NCI-H526 treated with DMSO at 0.1 percent for 48 hours (cell line): ENCODE measurements around the gene PWP2.
"Not testable (repeated sequence)": the region's sequence is repeated elsewhere in the genome, so short reads cannot be mapped to it uniquely, and the experiment has no call there.

Experiments used
- DNase-seq: peaks from one replicate; lab custom pipeline; 2025; lab: John Stamatoyannopoulos, UW

The PWP2 gene

DNA sequence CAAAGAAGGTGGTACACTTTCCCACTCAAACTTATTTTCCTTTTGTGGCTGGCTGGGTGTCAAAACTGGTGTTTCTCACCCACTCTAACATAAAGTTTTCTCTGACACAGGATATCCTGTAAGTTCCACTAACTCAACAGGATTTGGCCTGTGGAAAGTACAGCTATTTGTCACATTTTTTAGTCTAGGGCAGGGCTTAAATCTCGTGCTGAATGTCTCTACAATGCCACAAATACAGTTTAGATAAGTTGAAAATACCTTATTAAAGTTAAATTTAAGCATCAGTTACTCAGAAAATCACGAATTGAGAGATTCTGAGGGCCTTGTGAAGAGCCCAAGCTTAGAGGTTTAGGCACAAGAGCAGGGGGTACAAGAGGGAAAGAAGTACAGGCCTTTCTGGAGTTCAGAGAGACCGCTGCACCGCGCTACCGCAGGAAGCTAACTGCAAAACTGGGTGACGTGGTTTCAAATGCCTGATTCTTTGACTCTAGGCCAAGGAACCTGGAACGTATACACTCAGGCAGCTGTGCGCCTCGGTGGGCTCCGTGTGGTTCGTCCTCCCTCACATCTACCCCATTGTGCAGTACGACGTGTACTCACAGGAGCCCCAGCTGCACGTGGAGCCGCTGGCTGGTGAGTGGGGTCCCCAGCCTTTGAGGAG is 23.4 kb upstream of the PWP2 start:
- no peak for DNase-seq

DNA sequence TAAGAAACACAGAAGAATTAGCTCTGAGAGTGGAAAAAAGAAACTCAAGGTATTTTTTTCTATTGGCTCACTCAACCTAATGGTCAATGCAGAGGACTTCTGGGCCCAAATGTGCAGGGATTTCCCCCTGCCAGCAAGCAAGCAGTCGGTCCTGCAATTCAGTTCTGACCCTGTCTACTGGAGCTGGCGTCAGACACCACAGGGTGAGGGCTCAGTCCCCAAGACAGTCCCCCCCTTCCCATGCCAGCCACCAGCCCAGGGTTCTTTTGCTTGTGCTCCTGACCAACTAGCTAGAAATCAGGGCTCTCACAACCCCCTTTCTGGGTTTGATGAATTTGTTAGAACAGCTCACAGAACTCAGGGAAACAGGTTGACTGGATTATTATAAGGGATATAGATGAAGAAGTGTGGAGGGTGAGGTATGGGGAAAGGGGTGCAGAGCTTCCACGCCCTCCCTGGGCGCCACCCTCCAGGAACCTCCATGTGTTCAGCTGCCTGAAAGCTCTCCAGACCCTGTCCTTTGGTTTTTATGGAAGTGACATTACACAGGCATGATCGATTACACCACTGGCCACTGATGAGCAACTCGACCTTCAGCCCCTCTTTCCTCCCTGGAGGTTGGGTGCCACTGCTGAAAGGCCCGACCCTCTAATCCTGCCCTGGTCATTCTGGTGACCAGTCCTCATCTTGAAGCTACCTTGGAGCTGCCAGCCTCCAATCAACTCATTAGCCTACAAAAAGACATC is 22.5 kb upstream of the PWP2 start:
- DNase-seq = no peak

DNA sequence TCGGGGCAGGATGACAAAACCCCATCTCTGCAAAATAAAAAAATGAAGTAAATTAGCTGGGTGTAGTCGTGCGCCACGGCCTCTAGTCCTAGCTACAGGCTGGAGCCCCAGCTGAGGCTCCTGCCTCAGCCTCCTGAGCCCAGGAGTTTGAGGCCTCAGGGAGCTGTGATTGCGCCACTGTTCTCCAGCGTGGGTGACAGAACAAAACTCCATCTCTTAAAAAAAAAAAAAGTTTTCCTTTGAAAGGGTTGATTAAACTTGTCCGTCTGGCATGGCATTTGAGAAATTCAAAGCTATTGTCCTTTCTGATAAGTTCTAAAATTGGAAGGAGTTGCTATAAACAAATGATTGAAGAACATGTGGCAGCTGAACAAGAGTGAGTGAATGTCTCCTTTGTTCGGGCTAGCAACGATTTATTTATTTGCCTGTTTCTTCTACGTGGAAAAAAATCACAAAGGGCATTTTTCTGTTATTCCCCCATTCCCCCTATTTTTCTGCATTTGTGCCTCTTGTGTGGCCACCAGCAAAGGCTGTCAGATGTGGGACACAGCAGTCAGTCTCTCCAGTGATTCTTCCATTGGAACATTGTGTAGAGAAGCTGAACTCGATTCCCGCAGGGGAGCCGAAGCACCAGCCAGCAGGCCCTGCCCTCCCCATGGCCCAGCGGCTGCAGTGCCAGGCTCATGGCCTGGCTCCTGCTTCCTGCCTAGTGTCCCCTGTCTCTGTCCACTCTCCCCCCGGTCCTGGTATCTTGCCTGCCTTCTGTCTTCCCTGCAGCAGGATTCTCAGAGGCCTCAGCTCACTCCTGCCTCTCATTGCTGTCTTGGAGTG is 21.5 kb upstream of the PWP2 start:
- no peak for DNase-seq

DNA sequence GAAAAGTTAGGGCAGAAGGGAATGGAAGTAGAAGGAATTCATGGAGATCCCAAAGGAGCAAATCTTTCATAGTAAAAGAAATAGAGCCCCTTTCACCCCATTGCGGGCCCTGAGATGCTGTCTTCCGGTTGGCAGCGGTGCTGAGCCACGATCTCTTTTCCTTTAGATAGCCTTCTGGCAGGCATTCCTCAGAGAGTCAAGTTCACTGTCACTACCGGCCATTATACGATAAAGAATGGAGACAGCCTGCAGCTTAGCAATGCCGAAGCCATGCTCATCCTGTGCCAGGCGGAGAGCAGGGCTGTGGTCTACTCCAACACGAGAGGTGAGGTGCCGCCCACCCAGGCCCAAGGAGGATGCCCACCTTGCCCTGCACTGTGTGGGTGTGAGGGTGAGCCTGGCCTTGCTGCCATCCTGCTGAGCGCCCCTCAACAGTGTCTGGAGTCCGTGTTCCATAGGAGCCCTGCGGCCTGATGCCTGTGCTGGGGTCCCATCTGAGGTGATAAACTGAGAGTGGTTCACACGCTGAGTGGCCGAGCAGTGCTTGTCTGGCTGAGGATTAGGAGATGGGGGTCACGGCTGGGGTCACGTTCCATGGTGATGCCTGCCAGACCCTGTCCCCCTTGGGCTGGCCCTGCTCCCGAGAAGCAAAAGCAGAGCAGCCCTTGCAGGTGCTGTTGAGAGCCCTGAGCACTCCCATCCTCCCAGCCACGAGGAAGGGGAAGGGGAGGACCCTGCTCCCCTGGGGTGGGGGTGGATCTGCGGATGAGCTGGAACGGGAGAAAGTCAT is 20.4 kb upstream of the PWP2 start:
- DNase-seq = no peak

DNA sequence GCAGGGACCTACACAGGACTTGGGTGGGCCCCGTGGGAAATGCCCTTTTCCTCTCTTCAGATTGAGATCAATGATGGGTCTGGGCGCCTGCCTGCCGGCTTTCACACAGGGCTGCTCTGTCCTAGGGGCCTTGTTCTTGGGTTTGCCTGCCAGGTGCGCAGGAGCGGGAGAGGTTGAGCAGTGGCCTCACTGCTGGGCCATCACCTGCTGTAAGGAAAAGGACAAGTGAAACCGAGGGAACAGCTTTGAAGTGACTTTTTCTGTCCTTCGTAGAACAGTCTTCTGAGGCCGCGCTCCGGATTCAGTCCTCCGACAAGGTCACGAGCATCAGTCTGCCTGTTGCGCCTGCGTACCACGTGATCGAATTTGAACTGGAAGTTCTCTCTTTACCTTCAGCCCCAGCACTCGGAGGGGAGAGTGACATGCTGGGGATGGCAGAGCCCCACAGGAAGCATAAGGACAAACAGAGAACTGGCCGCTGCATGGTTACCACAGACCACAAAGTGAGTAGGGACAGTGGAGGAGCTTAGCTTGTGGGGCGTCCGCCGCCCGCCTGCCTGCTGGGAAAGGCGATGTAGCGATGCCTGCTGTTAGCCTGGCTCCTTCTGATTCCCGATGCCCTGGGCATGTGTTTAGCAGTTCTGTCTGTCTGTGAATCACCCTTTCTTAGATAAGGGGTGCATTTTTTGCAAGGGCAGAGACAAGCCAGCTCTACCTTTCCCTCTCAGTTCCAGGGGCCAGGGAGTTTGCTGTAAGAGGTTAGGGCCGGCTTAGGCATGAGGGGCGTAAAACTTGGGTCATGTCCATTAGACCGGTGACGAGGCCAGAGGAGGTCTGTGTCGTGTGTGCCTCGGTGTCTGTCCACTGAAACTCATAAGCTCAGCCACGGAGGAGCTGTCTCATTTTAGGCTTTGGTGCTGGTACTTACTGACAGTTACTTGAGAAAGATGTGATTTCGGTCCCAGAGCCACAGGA is 19.5 kb upstream of the PWP2 start:
- no peak for DNase-seq

DNA sequence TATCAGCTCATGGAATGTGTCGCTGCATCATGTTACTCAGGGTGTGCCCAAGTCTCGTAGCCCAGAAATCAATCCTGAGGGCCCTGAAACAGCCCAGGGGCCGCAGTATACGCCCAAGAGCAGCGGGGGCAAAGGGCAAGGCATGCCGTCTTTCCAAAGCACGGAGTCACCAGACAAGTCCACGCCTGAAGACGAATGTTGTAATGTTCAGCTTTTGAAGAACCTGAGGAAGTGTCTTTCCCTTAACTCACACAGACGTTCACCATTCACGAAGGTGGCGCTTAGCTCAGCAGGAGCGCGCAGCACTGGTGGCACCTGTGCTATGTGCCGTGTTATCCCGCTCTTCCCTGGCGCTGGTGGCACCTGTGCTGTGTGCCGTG is 18.8 kb upstream of the PWP2 start:
- no peak for DNase-seq

DNA sequence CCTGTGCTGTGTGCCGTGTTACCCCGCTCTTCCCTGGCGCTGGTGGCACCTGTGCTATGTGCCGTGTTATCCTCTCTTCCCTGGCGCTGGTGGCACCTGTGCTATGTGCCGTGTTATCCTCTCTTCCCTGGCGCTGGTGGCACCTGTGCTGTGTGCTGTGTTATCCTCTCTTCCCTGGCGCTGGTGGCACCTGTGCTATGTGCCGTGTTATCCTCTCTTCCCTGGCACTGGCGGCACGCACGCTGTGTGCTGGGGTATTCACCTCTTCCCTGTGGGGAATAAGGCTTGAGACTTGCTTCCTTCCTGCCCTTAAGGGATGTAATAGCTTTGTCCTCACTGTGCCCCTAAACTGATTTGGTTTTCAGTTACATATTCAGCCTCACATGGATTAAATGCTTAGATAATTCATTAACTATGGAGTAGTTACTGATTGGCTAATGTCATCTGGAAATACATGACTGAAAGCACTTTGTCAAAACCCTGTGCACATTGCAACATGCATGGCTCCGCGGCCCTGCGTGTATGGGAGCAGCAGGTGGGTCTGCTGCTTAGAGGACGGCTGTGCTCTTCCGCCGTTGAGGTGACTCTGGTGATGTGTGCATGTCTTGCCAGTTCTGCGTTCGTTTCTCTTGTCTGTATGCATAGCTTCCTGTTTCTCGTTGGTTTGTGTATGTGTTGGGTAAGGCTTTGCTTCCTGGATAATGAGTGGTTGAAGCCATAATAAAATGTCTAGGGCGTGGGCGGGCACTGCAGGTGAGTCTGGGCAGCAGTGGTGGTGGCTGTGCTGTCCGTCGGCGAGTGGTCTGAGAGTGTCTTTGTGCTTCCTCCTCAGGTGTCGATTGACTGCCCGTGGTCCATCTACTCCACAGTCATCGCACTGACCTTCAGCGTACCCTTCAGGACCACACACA is 17.9 kb upstream of the PWP2 start:
- DNase-seq = no peak

DNA sequence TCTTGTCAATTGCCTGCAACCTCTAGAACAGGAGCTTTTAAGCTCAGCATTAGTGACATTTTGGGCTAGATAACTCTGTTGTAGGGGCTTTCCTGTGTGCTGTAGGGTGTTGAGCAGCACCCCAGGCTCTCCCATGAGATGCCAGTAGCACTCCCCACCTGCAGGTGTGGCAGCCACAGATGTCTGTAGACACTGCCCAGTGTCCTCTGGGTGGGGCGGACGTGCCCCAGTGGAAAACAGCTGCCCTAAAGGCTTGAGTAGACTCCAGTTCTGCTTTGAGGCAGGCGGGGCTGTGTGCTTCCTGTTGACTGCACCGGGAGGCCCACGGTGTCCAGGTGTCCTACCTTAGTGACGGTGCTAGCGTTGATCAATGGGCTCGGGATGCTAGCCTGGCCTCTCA is 16.9 kb upstream of the PWP2 start:
- DNase-seq = no peak

DNA sequence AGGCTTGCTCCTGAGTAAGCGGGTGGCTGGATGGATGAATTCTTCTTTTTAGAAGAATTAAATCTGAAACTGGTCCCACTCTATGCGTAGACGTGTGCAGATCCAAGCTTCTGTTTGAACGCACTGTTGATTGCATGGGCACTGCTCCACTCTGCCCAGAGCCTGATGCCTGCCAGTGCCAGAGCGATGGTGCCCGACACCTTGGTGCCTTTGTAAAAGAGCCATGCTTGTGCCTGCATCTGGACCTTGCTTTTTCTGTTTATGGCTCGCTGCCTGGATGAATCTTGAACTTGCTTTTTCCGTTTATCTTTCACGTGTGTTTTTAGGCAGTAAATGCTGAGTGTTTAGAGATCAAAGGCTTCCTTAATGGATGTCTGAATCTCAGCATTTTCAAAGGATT is 15.0 kb upstream of the PWP2 start:
- DNase-seq = no peak

DNA sequence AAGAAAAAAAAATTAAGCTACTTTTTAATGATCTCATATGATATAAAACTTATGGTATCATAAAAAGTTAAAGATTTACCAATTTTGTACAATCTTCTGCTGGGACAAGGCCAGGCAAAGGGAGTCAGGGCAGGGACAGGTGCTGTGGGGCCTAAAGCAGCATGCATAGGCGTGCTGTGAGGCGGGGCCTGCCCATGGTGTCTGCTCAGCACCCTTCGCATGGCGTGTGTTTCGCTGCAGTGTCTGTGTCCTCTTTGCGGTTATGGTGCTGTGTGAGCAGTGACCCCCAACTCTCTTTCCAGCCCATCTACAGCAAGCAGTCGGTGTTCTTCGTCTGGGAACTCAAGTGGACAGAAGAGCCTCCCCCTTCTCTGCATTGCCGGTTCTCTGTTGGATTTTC is 13.4 kb upstream of the PWP2 start:
- no peak for DNase-seq

DNA sequence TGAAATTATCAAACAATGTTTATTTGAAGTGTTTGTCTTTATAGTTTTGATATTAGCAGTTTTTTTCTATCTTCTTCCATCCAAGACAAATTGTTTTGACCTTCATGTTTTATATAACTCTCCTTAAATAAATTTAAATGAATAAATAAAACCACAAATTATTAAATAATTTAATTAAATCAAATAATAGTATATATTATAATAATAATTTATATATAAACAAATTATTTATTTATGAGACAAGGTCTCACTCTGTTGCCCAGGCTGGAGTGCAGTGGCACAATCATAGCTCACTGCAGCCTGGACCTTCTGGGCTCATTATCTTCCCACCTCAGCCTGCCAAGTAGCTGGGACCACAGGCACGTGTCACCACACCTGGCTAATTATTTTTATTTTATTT is 12.4 kb upstream of the PWP2 start:
- no peak for DNase-seq

DNA sequence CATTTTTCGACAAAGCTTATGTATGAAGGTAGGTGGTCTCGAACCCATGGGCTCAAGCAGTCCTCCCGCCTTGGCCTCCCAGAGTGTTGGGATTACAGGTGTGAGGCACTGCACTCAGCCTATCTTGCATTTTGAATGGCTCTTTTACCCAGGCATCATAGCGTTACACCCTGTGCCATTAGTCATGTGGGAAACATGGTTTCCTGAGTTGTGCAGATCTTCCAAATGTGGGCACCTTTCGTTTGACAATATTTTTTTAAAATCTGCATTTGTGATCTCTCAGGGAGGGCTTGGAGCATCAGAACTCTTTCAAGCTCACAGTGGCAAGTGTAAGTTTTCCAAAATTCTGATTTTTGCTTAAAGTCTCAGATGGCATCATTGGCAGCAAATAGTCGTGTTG is 8.7 kb upstream of the PWP2 start:
- not testable (repeated sequence) for DNase-seq

DNA sequence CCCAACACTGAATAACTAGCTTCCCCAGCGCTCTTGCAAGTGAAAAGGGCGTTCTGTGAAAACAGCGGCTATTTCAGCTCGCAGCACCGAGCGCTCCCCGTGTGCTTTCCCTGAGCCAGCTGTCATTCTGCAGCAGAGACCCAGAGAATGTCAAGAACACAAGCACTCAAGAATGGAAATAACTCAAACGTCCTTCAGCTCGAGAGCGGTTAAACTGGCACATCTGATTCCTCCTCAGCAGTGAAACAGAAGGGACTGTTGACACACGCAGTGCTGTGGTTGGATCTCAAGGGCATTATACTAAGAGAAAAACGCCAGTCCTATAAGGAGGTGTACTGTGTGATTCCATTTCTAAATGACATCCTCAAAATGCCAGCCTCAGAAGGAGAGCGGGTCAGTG is 8.2 kb upstream of the PWP2 start:
- not testable (repeated sequence) for DNase-seq

DNA sequence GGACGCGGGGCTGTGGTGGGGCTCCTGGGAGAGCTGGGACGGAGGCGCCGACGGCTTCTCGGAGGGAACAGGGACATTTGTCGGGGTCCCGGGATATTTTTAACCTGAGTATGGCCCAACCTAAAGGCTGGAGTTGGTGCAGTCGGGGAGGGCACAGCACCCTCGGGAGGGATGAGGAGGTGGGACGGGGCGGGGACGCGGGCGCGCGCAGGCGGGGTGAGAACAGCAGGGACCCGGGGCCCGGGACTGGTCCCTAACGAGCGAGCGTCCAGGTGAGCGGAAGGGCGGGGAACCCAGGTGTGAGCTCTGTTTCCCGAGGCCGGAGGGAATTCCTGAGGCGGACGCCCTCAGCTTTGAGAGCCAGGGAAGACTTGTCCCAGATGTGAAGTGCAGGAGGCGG is 390 bp downstream of the PWP2 start:
- not testable (repeated sequence) for DNase-seq

DNA sequence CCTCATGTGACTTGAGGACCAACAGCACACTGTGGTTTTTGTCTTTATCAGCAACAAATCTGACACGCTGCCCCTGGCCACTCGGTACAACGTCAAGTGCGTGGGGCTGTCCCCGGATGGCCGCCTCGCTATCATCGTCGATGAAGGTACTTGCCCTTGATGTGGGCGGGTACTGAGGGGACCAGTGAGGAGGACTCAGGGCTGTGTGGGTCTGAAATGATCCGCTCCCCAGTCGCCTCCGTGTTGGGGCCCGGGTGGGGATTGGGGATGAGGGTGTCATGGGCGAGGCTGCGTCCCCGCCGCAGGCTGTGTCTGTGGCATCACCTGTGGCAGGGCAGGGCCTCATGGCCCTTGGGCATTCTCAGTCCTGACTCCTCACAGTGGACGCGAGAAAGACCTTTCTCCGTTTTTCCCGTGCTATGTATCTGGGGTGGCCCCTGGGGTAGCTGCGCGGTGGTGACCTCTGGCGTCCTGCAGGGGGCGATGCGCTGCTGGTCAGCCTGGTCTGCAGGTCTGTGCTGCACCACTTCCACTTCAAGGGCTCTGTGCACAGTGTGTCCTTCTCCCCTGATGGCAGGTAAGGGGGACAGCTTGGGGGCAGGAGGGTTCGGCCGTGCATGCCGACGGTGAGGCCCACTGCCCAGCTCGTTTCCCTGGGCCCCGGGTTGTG is 6.6 kb downstream of the PWP2 start:
- DNase-seq = not testable (repeated sequence)

DNA sequence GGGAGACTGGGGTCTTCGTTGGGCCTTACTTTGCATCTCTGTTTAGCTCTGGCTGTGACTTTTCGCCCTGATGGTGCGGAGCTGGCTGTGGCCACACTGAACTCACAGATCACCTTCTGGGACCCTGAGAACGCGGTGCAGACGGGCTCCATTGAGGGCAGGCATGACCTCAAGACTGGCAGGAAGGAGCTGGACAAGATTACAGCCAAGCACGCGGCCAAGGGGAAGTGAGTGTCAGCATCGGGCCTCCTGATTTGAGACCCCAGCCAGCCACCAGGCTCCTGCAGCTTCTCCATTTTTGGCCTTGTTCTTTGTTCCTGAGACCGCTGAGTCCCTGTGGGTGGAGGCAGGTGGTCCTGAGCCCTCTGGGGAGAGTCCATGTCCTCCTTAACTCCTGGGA is 14.9 kb downstream of the PWP2 start:
- DNase-seq = not testable (repeated sequence)

DNA sequence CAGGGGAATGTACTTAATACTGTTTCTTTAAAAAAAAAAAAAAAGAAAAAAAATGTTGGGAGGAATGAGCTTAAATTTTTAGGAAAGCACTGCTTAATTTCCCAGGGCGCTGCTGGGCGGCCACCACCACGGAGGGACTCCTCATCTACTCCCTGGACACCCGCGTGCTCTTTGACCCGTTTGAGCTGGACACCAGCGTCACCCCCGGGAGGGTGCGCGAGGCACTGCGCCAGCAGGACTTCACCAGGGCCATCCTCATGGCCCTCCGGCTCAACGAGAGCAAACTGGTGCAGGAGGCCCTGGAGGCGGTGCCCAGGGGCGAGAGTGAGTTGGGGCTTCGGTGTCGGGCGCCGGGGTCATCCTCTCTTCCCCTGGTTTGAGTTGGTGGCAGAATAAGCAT is 20.6 kb downstream of the PWP2 start:
- not testable (repeated sequence) for DNase-seq

DNA sequence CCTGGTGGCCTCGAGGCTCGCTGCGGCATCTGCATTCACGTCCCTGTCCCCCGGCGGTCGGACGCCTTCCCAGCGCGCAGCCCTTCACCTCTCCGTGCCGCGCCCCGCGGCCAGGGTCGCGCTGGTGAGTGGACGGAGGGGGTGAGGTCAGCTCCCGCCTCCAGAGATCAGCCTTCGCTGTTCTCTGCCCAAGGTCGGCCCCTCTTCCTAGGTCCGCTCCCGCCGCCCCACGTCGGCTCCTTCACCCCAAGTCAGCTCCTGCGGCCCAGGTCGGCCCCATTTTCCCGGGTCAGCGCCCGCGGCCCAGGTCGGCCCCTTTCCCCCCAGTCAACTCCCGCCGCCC is 26.5 kb downstream of the PWP2 start:
- not testable (repeated sequence) for DNase-seq

DNA sequence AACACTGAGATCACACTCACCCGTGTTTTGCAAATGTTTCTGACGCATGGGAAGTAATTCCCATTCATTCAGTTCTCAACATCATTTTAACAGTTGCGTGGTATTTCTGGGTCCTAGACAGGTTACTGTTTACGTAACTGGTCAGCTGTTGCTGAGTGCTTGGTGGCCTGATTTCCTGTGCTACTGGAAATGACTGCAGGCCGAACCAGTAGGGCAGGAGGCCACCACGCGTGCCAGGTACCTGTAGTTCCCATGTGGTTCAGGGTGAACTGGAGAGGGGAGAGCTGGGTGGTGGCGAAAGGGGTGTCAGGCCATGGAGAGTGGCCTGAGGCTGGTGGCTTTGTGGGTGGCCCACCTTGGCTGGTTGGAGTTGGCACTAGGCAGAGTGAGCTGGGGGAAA is 27.5 kb downstream of the PWP2 start:
- DNase-seq = not testable (repeated sequence)
